H1 (cell line): ENCODE results near the gene PITPNB. TPM values are rescaled to one million over a fixed set of nuclear protein-coding genes. Genes with fewer than 3 reads are reported as not detected.

ENCODE experiments used
- CTCF ChIA-PET: fragments of 300-600 bp; sonication (Branson Sonifier 250); formaldehyde crosslinking; loops from one replicate; lab custom pipeline; 2021; ENCODE audit not compliant: partially characterized antibody; lab: Charles Lee
- POLR2A ChIA-PET: fragments of 300-600 bp; sonication (Branson Sonifier 250); formaldehyde crosslinking; loops from one replicate; lab custom pipeline; 2021; ENCODE audit warnings: inconsistent platforms; ENCODE audit not compliant: partially characterized antibody; lab: Charles Lee
- DNase-seq, 2 experiments: peaks; one replicate each; pipeline versions ENCODE4 v3.0.0 to v3.0.0-alpha.2; 2010 to 2022; ENCODE audit warnings: low spot score in 2 of 2, low read depth in 1 of 2, mixed read lengths in 1 of 2
- FAIRE-seq: peaks from 2 replicates; lab custom pipeline; 2011; peaks lifted over from hg19 to GRCh38; lab: Jason Lieb, UNC
- H2AFZ ChIP-seq: 2 replicates; pipeline ENCODE4 v1.8.1; 2012; ENCODE audit warnings: low read length, inconsistent platforms
- H2AK5ac ChIP-seq: 2 replicates; pipeline ENCODE4 v1.6.1; 2013; ENCODE audit warnings: low read depth, low read length
- H2BK120ac ChIP-seq: replicated peaks from 2 replicates; pipeline ENCODE3; 2013; ENCODE audit warnings: low read depth, low read length, inconsistent platforms
- H2BK12ac ChIP-seq: 2 replicates; pipeline ENCODE4 v1.6.1; 2013; ENCODE audit warnings: low read depth, low read length
- H2BK15ac ChIP-seq: 2 replicates; pipeline ENCODE4 v1.6.1; 2013; ENCODE audit warnings: low read length
- H2BK20ac ChIP-seq: 2 replicates; pipeline ENCODE4 v1.6.1; 2013; ENCODE audit warnings: low read length
- H2BK5ac ChIP-seq: 2 replicates; pipeline ENCODE4 v1.6.1; 2013; ENCODE audit warnings: low read depth, low read length
- H3K14ac ChIP-seq: 2 replicates; pipeline ENCODE4 v1.6.1; 2013; ENCODE audit warnings: inconsistent platforms; ENCODE audit not compliant: insufficient read length
- H3K18ac ChIP-seq: 2 replicates; pipeline ENCODE4 v1.6.1; 2013; ENCODE audit warnings: low read length; ENCODE audit errors: extremely low read depth
- H3K23ac ChIP-seq: 2 replicates; pipeline ENCODE4 v1.6.1; 2013; ENCODE audit warnings: inconsistent platforms; ENCODE audit not compliant: insufficient read length
- H3K23me2 ChIP-seq: 2 replicates; pipeline ENCODE4 v1.6.1; 2013; ENCODE audit warnings: low read depth, low read length
- H3K27ac ChIP-seq: 2 replicates; pipeline ENCODE4 v1.6.1; 2011; ENCODE audit warnings: low read depth, low read length, inconsistent platforms
- H3K27me3 ChIP-seq, 4 experiments: replicated peaks in 1 of 4; 1 replicate in 1 of 4; 2 replicates in 3 of 4; pipeline versions ENCODE4 v1.6.1 to v1.8.1; 2011 to 2013; ENCODE audit warnings: low read length in 3 of 4, mild to moderate bottlenecking in 3 of 4, inconsistent platforms in 2 of 4, mixed read lengths in 2 of 4, moderate library complexity in 1 of 4; ENCODE audit not compliant: control insufficient read depth in 3 of 4, insufficient read depth in 3 of 4; ENCODE audit errors: extremely low read depth in 1 of 4
- H3K36me3 ChIP-seq, 4 experiments: 2 replicates each; pipeline versions ENCODE4 v1.6.1 to v1.8.1; 2011 to 2013; ENCODE audit warnings: mild to moderate bottlenecking in 4 of 4, low read length in 3 of 4, moderate library complexity in 2 of 4, control low read depth in 1 of 4, inconsistent platforms in 1 of 4; ENCODE audit not compliant: insufficient read depth in 4 of 4, control insufficient read depth in 2 of 4
- H3K4ac ChIP-seq: replicated peaks from 2 replicates; pipeline ENCODE3; 2013; ENCODE audit warnings: low read length, low read depth, mixed read lengths, inconsistent platforms; ENCODE audit not compliant: insufficient read length
- H3K4me1 ChIP-seq, 4 experiments: replicated peaks in 1 of 4; 1 replicate in 1 of 4; 2 replicates in 3 of 4; pipeline versions ENCODE4 v1.6.1 to v1.8.1; 2011 to 2013; ENCODE audit warnings: low read length in 3 of 4, inconsistent platforms in 2 of 4, mixed read lengths in 1 of 4; ENCODE audit not compliant: insufficient read depth in 4 of 4, control insufficient read depth in 3 of 4
- H3K4me2 ChIP-seq, 2 experiments: 2 replicates each; pipeline versions ENCODE4 v1.6.1 to v1.8.1; 2011 to 2013; ENCODE audit warnings: low read depth in 2 of 2, low read length in 2 of 2, control low read depth in 1 of 2, inconsistent platforms in 1 of 2, mild to moderate bottlenecking in 1 of 2; ENCODE audit not compliant: insufficient read depth in 1 of 2
- H3K4me3 ChIP-seq, 4 experiments: fragments of 200-600, 300-600 bp in 1 of 4; sonication (generic), shearing (Covaris generic), sonication (Bioruptor Twin) in 1 of 4; 2 replicates each; pipeline versions ENCODE4 v1.5.1 to v1.8.1; 2011 to 2016; ENCODE audit warnings: low read length in 4 of 4, low read depth in 3 of 4, control low read depth in 2 of 4, inconsistent platforms in 2 of 4, mild to moderate bottlenecking in 2 of 4, mixed read lengths in 1 of 4, moderate library complexity in 1 of 4; ENCODE audit not compliant: insufficient read depth in 2 of 4; ENCODE audit errors: extremely low read depth in 1 of 4
- H3K56ac ChIP-seq: replicated peaks from 2 replicates; pipeline ENCODE3; 2013; ENCODE audit warnings: low read depth, mild to moderate bottlenecking, mixed read lengths, low read length, inconsistent platforms; ENCODE audit not compliant: insufficient read length
- H3K79me1 ChIP-seq: 2 replicates; pipeline ENCODE4 v1.6.1; 2013; ENCODE audit warnings: low read depth, low read length, control low read depth
- H3K79me2 ChIP-seq, 2 experiments: 2 replicates each; pipeline versions ENCODE4 v1.6.1 to v1.8.1; 2012 to 2013; ENCODE audit warnings: low read length in 2 of 2, mild to moderate bottlenecking in 2 of 2, inconsistent platforms in 1 of 2; ENCODE audit not compliant: insufficient read depth in 2 of 2, control insufficient read depth in 1 of 2
- H3K9ac ChIP-seq, 4 experiments: replicated peaks in 1 of 4; 1 replicate in 1 of 4; 2 replicates in 3 of 4; pipeline versions ENCODE4 v1.6.1 to v1.8.1; 2011 to 2013; ENCODE audit warnings: low read depth in 3 of 4, low read length in 3 of 4, control low read depth in 2 of 4, mild to moderate bottlenecking in 2 of 4, moderate library complexity in 2 of 4, inconsistent platforms in 1 of 4; ENCODE audit errors: extremely low read depth in 1 of 4
- H3K9me3 ChIP-seq, 2 experiments: 2 replicates each; pipeline versions ENCODE4 v1.6.1 to v1.8.1; 2012 to 2013; ENCODE audit warnings: mild to moderate bottlenecking in 2 of 2, moderate library complexity in 2 of 2, control low read depth in 1 of 2, inconsistent platforms in 1 of 2, low read depth in 1 of 2, low read length in 1 of 2, mixed read lengths in 1 of 2; ENCODE audit not compliant: insufficient read depth in 2 of 2
- H4K20me1 ChIP-seq, 2 experiments: replicated peaks in 1 of 2; 2 replicates each; pipeline versions ENCODE3 to v1.8.1; 2011 to 2013; ENCODE audit warnings: inconsistent platforms in 2 of 2, low read length in 2 of 2, mild to moderate bottlenecking in 1 of 2; ENCODE audit not compliant: insufficient read depth in 2 of 2, control insufficient read depth in 1 of 2
- H4K5ac ChIP-seq: 2 replicates; pipeline ENCODE4 v1.6.1; 2013; ENCODE audit warnings: low read length, low read depth, mixed read lengths, inconsistent platforms; ENCODE audit not compliant: insufficient read length
- H4K8ac ChIP-seq: 2 replicates; pipeline ENCODE4 v1.8.0; 2013; ENCODE audit warnings: mild to moderate bottlenecking, moderate library complexity, low read length, inconsistent platforms; ENCODE audit not compliant: insufficient read depth; ENCODE audit errors: extremely low read depth
- H4K91ac ChIP-seq: replicated peaks from 2 replicates; pipeline ENCODE3; 2013; ENCODE audit warnings: low read length, mixed read lengths, inconsistent platforms; ENCODE audit not compliant: insufficient read length
- CBX8 ChIP-seq: fragments of 300-800, 300-1000 bp; sonication (generic); IDR thresholded peaks from 2 replicates; pipeline ENCODE4 v1.7.1; 2016; ENCODE audit warnings: low read depth, low read length, borderline replicate concordance
- CREB1 ChIP-seq: IDR thresholded peaks from 2 replicates; pipeline ENCODE4 v1.6.1; 2012; ENCODE audit warnings: inconsistent platforms
- EZH2 ChIP-seq: fragments of 200-600 bp; sonication (generic); IDR thresholded peaks from 2 replicates; pipeline ENCODE4 v1.7.1; 2012; ENCODE audit warnings: low read depth, mild to moderate bottlenecking, moderate library complexity, low read length, inconsistent platforms; ENCODE audit not compliant: severe bottlenecking
- KDM4A ChIP-seq: IDR thresholded peaks from one replicate; pipeline ENCODE4 v1.7.1; 2012; ENCODE audit warnings: low read depth, mild to moderate bottlenecking, moderate library complexity, low read length, inconsistent platforms; ENCODE audit not compliant: severe bottlenecking
- RNF2 ChIP-seq: fragments of 200-900, 300-1000 bp; sonication (generic); IDR thresholded peaks from 2 replicates; pipeline ENCODE4 v1.7.1; 2016; ENCODE audit warnings: borderline replicate concordance, low read depth, mild to moderate bottlenecking, antibody characterized with exemption, low read length; ENCODE audit not compliant: poor library complexity, severe bottlenecking; ENCODE audit errors: missing control alignments
- SP1 ChIP-seq: IDR thresholded peaks from 2 replicates; pipeline ENCODE4 v1.6.1; 2011; ENCODE audit warnings: low read depth, low read length
- SUZ12 ChIP-seq: fragments of 200-600 bp; sonication (generic); IDR thresholded peaks from 2 replicates; pipeline ENCODE4 v1.6.1; 2012; ENCODE audit warnings: mild to moderate bottlenecking, inconsistent platforms, low read length, moderate library complexity, mixed read lengths
- WGBS, 2 experiments: shearing (Covaris generic) in 1 of 2; methylation state at CpG; one replicate each; pipeline versions ENCODE4 v1.1.6 to v1.1.7; 2013 to 2015; ENCODE audit warnings: low lambda C conversion rate in 2 of 2, mixed read lengths in 2 of 2, inconsistent platforms in 1 of 2, low coverage in 1 of 2, missing lambda C conversion rate in 1 of 2; ENCODE audit not compliant: insufficient replicate concordance in 2 of 2, insufficient coverage in 1 of 2, insufficient read length in 1 of 2; ENCODE audit errors: extremely low coverage in 1 of 2, missing lambda C conversion rate in 1 of 2; 5-methylcytosine and 5-hydroxymethylcytosine counted together
- polyA plus RNA-seq, 7 experiments: library from polyadenylated mRNA; depleted of rRNA in 3 of 7; stranded (reverse) in 5 of 7; unstranded in 2 of 7; fragments of >200 nt in 5 of 7; fragments of 200-250 nt in 2 of 7; gene quantifications; 1 replicate in 5 of 7; 2 replicates in 1 of 7; 4 replicates in 1 of 7; pipeline versions ENCODE4 v1.2.1 to v1.2.3, GENCODE V29; 2011 to 2013; ENCODE audit warnings: missing spikeins in 2 of 7, mixed read lengths in 2 of 7
- total RNA-seq: library from RNA; stranded (reverse); fragmentation: NEBNext Ultra II Directional; extraction: Animal tissue kit (Norgen Biotek cat#: 25700); gene quantifications from 2 replicates; pipeline ENCODE4 v1.2.1, GENCODE V29; 2021
- TF ChIP-seq, protein P1 (sequence below): IDR thresholded peaks from 2 replicates; pipeline ENCODE4 v1.6.1; 2012; ENCODE audit warnings: inconsistent platforms

Gene PITPNB
- total and polyA plus RNA-seq, 2 of the 8 experiments (the other 6 are each of a cell fraction or from before 2014, with no cell fraction given) = 24.6 to 89.3 TPM

DNA sequence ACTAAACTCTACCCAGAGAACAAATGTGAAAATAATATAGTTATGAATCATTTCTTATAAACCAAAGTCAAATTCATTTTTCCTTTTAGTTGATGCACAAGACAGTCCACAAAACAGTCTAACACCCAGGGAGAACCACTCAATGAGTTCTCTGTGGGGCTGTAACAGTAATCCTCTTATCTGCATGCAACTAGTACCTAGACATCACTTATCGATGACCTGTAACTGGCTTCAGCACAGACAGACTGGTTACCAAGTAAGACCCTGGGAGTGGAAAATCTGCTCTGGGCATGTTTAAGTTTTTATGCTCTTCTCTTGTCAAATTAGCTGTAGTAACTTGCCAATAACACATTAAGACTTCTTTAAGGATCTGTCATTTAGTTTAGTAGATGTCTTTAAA, 46.6 kb downstream of the PITPNB start:
- peaks cover 4 to 26% (median 12%) of the 10 kb centered on the region in 4 experiments; a peak in 7 of 8 replicates for H3K36me3 ChIP-seq
- H2AFZ ChIP-seq = no peak overlapping the region
- CTCF ChIA-PET = interaction anchor here (1.6 to 2.8 kb wide), 3 partner anchors 8 to 13 kb away, joined by 5 to 14 read pairs (median 10); no protein-coding TSS in a partner anchor
- no peak for FAIRE-seq
- no peak overlapping the region for H3K14ac ChIP-seq
- H2BK15ac ChIP-seq = no peak overlapping the region
- H3K23me2 ChIP-seq = no peaks in the 10 kb centered on the region
- TF ChIP-seq SP1 (no peak), EZH2 (no peak), KDM4A (no peak), CBX8 (no peak), CREB1 (no peak), SUZ12 (no peak), RNF2 (no peak)
- TF ChIP-seq, protein P1, sequence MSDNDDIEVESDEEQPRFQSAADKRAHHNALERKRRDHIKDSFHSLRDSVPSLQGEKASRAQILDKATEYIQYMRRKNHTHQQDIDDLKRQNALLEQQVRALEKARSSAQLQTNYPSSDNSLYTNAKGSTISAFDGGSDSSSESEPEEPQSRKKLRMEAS = no peak
- no peak for DNase-seq
- no peak overlapping the region for H4K5ac ChIP-seq
- no peak overlapping the region for H3K56ac ChIP-seq
- peaks cover 0 to 2% (median 0%) of the 10 kb centered on the region in 4 experiments; a peak in 3 of 7 replicates for H3K4me1 ChIP-seq
- H3K4me3 ChIP-seq = no peak overlapping the region
- H4K20me1 ChIP-seq = peaks cover 4 to 9% of the 10 kb centered on the region in 2 experiments
- H3K23ac ChIP-seq = no peak overlapping the region
- no peaks in the 10 kb centered on the region for H3K27me3 ChIP-seq
- no peak overlapping the region for H3K27ac ChIP-seq
- POLR2A ChIA-PET = no interaction called here
- no peak overlapping the region for H2BK120ac ChIP-seq
- H2BK12ac ChIP-seq = no peak overlapping the region
- no peak overlapping the region for H3K9ac ChIP-seq
- no peak overlapping the region for H2BK5ac ChIP-seq
- H2AK5ac ChIP-seq = no peak overlapping the region
- H3K4me2 ChIP-seq = no peak overlapping the region
- no peak overlapping the region for H3K4ac ChIP-seq
- H4K91ac ChIP-seq = no peak overlapping the region
- peaks cover 5% of the 10 kb centered on the region for H3K79me1 ChIP-seq
- peaks cover 0 to 3% of the 10 kb centered on the region in 2 experiments; a peak in 1 of 4 replicates for H3K79me2 ChIP-seq
- no peaks in the 10 kb centered on the region for H3K9me3 ChIP-seq
- no peak overlapping the region for H3K18ac ChIP-seq
- no peak overlapping the region for H2BK20ac ChIP-seq
- H4K8ac ChIP-seq = no peak overlapping the region
- 100% methylated on average over 1 of the region's 1 CpG; no CpG with 5 or more reads in 1 of the 2 experiments for WGBS, 2 experiments
